Erythroblast (primary cell): ENCODE measurements around the gene LILRA5.
"Not testable (repeated sequence)": the region's sequence is repeated elsewhere in the genome, so short reads cannot be mapped to it uniquely, and the experiment has no call there.

Experiments used
- DNase-seq, 2 experiments: peaks; one replicate each; lab custom pipeline; 2025; lab: John Stamatoyannopoulos, UW
- GATA1 ChIP-seq: IDR thresholded peaks from 2 replicates; pipeline ENCODE4 v1.6.1; 2011; ENCODE audit warnings: low read depth, mild to moderate bottlenecking, control low read depth, low read length, moderate library complexity
- POLR2A ChIP-seq: IDR thresholded peaks from 2 replicates; pipeline ENCODE4 v1.6.1; 2011; ENCODE audit warnings: mild to moderate bottlenecking, low read length

Gene LILRA5

GRCh38 chr19:54312436-54313377 lies at the start of gene LILRA5:
Gene LILRA5 (minus strand): TSS chr19:54313166. CDS start chr19:54313019, 147 bp downstream.
- TF ChIP-seq POLR2A, result no peak
- no peak for TF ChIP-seq GATA1
- DNase-seq, result no peak

GRCh38 chr19:54361680-54362422 lies 48.9 kb upstream of the LILRA5 start:
- not testable (repeated sequence) for DNase-seq

- DNase-seq, result not testable (repeated sequence)
Measured at GRCh38 chr19:54359149-54359820, 46.3 kb upstream of the LILRA5 start.

- no peak for TF ChIP-seq GATA1
- TF ChIP-seq POLR2A, result no peak
- no peak for DNase-seq
Measured at GRCh38 chr19:54357381-54357780, 44.4 kb upstream of the LILRA5 start.

GRCh38 chr19:54356444-54357056 lies 43.6 kb upstream of the LILRA5 start:
- no peak for DNase-seq
- no peak for TF ChIP-seq GATA1
- no peak for TF ChIP-seq POLR2A

GRCh38 chr19:54355675-54356074 lies 42.7 kb upstream of the LILRA5 start:
- TF ChIP-seq GATA1, result no peak
- TF ChIP-seq POLR2A, result no peak
- no peak for DNase-seq

GRCh38 chr19:54354761-54355160 lies 41.8 kb upstream of the LILRA5 start:
- no peak for DNase-seq

GRCh38 chr19:54352546-54352945 lies 39.6 kb upstream of the LILRA5 start:
- DNase-seq, result no peak
- TF ChIP-seq POLR2A (no peak), GATA1 (no peak)

More at GRCh38 chr19:54354761-54355160, 41.8 kb upstream of the LILRA5 start:
- no peak for TF ChIP-seq GATA1

GRCh38 chr19:54352041-54352440 lies 39.1 kb upstream of the LILRA5 start:
- TF ChIP-seq GATA1, result no peak
- no peak for TF ChIP-seq POLR2A
- no peak for DNase-seq

- TF ChIP-seq POLR2A (no peak), GATA1 (no peak)
Measured at GRCh38 chr19:54351474-54351873, 38.5 kb upstream of the LILRA5 start.

GRCh38 chr19:54345938-54346386 lies 33.0 kb upstream of the LILRA5 start:
- no peak for DNase-seq
- TF ChIP-seq POLR2A (no peak), GATA1 (no peak)

More at GRCh38 chr19:54351474-54351873, 38.5 kb upstream of the LILRA5 start:
- DNase-seq, result no peak

GRCh38 chr19:54343868-54344267 lies 30.9 kb upstream of the LILRA5 start:
- no peak for DNase-seq
- TF ChIP-seq GATA1 (no peak), POLR2A (no peak)

- TF ChIP-seq GATA1 (no peak), POLR2A (no peak)
- DNase-seq, result no peak
Measured at GRCh38 chr19:54341295-54341694, 28.3 kb upstream of the LILRA5 start.
